Neural cell (in vitro differentiated cells): ENCODE measurements around the gene VAX1. TPM values are rescaled to one million over a fixed set of nuclear protein-coding genes. Genes with fewer than 3 reads are reported as not detected.
"Not testable (repeated sequence)": the region's sequence is repeated elsewhere in the genome, so short reads cannot be mapped to it uniquely, and the experiment has no call there.

ENCODE experiments used
- H2AFZ ChIP-seq: fragments of 200-600, 300-800 bp; sonication (generic), shearing (Covaris generic); 2 replicates; pipeline ENCODE4 v1.6.0; 2014; ENCODE audit warnings: low read depth, mild to moderate bottlenecking, antibody characterized with exemption, low read length, moderate library complexity
- H3F3A ChIP-seq: fragments of 200-600 bp; shearing (Covaris generic); 2 replicates; pipeline ENCODE4 v1.6.1; 2016; ENCODE audit warnings: mild to moderate bottlenecking, moderate library complexity, mixed read lengths, antibody characterized with exemption, low read length; ENCODE audit not compliant: insufficient read depth, poor library complexity, severe bottlenecking
- H3K27ac ChIP-seq: fragments of 200-600, 300-800 bp; sonication (generic), shearing (Covaris generic); 2 replicates; pipeline ENCODE4 v1.5.1; 2014; ENCODE audit warnings: mild to moderate bottlenecking, low read length, moderate library complexity
- H3K27me3 ChIP-seq: fragments of 300-800, 200-600 bp; sonication (generic), shearing (Covaris generic); 2 replicates; pipeline ENCODE4 v1.6.0; 2014; ENCODE audit warnings: mild to moderate bottlenecking, low read depth, low read length, moderate library complexity; ENCODE audit not compliant: insufficient read depth
- H3K36me3 ChIP-seq: fragments of 300-800, 200-600 bp; sonication (generic), shearing (Covaris generic); 2 replicates; pipeline ENCODE4 v1.5.1; 2014; ENCODE audit warnings: mild to moderate bottlenecking, antibody characterized with exemption, low read length, moderate library complexity; ENCODE audit not compliant: insufficient read depth
- H3K4me2 ChIP-seq: fragments of 300-800, 200-600 bp; sonication (generic), shearing (Covaris generic); 2 replicates; pipeline ENCODE4 v1.6.0; 2014; ENCODE audit warnings: mild to moderate bottlenecking, low read length
- H3K4me3 ChIP-seq: fragments of 300-800, 200-600 bp; sonication (generic), shearing (Covaris generic); 2 replicates; pipeline ENCODE4 v1.5.1; 2014; ENCODE audit warnings: mild to moderate bottlenecking, low read length, moderate library complexity
- H3K79me2 ChIP-seq: fragments of 200-600 bp; shearing (Covaris generic); replicated peaks from 2 replicates; pipeline ENCODE4 v1.6.0; 2014; ENCODE audit warnings: mild to moderate bottlenecking, low read length, moderate library complexity; ENCODE audit not compliant: insufficient read depth
- H3K9ac ChIP-seq: fragments of 300-800, 200-600 bp; sonication (generic), shearing (Covaris generic); 2 replicates; pipeline ENCODE4 v1.6.1; 2016; ENCODE audit warnings: mild to moderate bottlenecking, low read length, mixed read lengths
- H3K9me2 ChIP-seq: fragments of 200-600 bp; shearing (Covaris generic); 2 replicates; pipeline ENCODE4 v1.6.1; 2016; ENCODE audit warnings: mild to moderate bottlenecking, low read length, mixed read lengths; ENCODE audit not compliant: insufficient read depth
- H3K9me3 ChIP-seq: fragments of 200-600, 300-800 bp; sonication (generic), shearing (Covaris generic); 2 replicates; pipeline ENCODE4 v1.6.1; 2016; ENCODE audit warnings: mild to moderate bottlenecking, mixed run types, low read length, moderate library complexity, mixed read lengths
- H4K20me1 ChIP-seq: fragments of 200-600 bp; shearing (Covaris generic); 2 replicates; pipeline ENCODE4 v1.6.1; 2016; ENCODE audit warnings: mild to moderate bottlenecking, mixed run types; ENCODE audit not compliant: insufficient read depth
- CTCF ChIP-seq: fragments of 450-650 bp; IDR thresholded peaks from 2 replicates; pipeline ENCODE4 v1.5.1; 2014; ENCODE audit warnings: antibody characterized with exemption, mild to moderate bottlenecking, moderate library complexity; ENCODE audit not compliant: poor library complexity, severe bottlenecking
- EP300 ChIP-seq: fragments of 450-650 bp; conservative IDR thresholded peaks from 2 replicates; pipeline ENCODE4 v1.6.1; 2014; ENCODE audit warnings: antibody characterized with exemption, mild to moderate bottlenecking, moderate library complexity; ENCODE audit not compliant: poor library complexity, severe bottlenecking
- EZH2 ChIP-seq: fragments of 200-600, 300-800 bp; shearing (Covaris generic), sonication (generic); IDR thresholded peaks from 2 replicates; pipeline ENCODE4 v1.6.1; 2014; ENCODE audit warnings: antibody characterized with exemption, low read length, borderline replicate concordance, mild to moderate bottlenecking; ENCODE audit not compliant: insufficient read depth, poor library complexity, severe bottlenecking
- MXI1 ChIP-seq: fragments of 450-650 bp; conservative IDR thresholded peaks from 2 replicates; pipeline ENCODE4 v1.6.1; 2014; ENCODE audit warnings: antibody characterized with exemption, mild to moderate bottlenecking; ENCODE audit not compliant: poor library complexity, severe bottlenecking
- POLR2AphosphoS5 ChIP-seq: IDR thresholded peaks from 2 replicates; pipeline ENCODE4 v1.6.1; 2012
- RAD21 ChIP-seq: fragments of 450-650 bp; conservative IDR thresholded peaks from 2 replicates; pipeline ENCODE4 v1.6.1; 2014; ENCODE audit warnings: antibody characterized with exemption, mild to moderate bottlenecking, moderate library complexity
- REST ChIP-seq: IDR thresholded peaks from 2 replicates; pipeline ENCODE4 v1.6.1; 2012; ENCODE audit warnings: borderline replicate concordance
- SMC3 ChIP-seq: fragments of 450-650 bp; conservative IDR thresholded peaks from 2 replicates; pipeline ENCODE4 v1.6.1; 2014; ENCODE audit warnings: antibody characterized with exemption, mild to moderate bottlenecking, moderate library complexity; ENCODE audit not compliant: poor library complexity
- TAF1 ChIP-seq: IDR thresholded peaks from 2 replicates; pipeline ENCODE4 v1.6.1; 2012; ENCODE audit warnings: low read depth
- polyA minus RNA-seq: library from RNA; depleted of rRNA, polyadenylated mRNA; stranded (reverse); fragments of >200 nt; gene quantifications from 2 replicates; pipeline ENCODE4 v1.2.3, GENCODE V29; 2014
- polyA plus RNA-seq: library from polyadenylated mRNA; depleted of rRNA; stranded (reverse); fragments of >200 nt; gene quantifications from 2 replicates; pipeline ENCODE4 v1.2.3, GENCODE V29; 2014

Gene VAX1
- 0.63 and 0.70 TPM in 2 replicates for polyA plus RNA-seq
- polyA minus RNA-seq = 0.49 and 0.58 TPM in 2 replicates

- TF ChIP-seq EZH2 = no peak
- no peak for TF ChIP-seq SMC3
- TF ChIP-seq EP300 = no peak
- Histone ChIP-seq H3K36me3 (no peaks in the 10 kb centered on the region), H3K4me2 (peak within 1 kb of the TSS; percentile 39), H3K9ac (peak within 1 kb of the TSS; percentile 56), H3F3A (no peaks in the 10 kb centered on the region), H2AFZ (no peak within 1 kb of the TSS), H3K9me3 (no peaks in the 10 kb centered on the region), H3K4me3 (peak within 1 kb of the TSS; percentile 69), H3K9me2 (no peaks in the 10 kb centered on the region), H3K79me2 (peaks cover 50% of the 10 kb centered on the region), H3K27me3 (peaks cover 83% of the 10 kb centered on the region), H4K20me1 (no peaks in the 10 kb centered on the region), H3K27ac (no peak within 1 kb of the TSS)
Observed at GRCh38 chr10:117137911-117138642, at the start of gene VAX1. TSS of gene VAX1 (minus strand) at chr10:117138270. CDS start at chr10:117138056, 214 bp downstream.

- no peaks in the 10 kb centered on the region for H3F3A ChIP-seq
- no peaks in the 10 kb centered on the region for H3K9me2 ChIP-seq
- H3K9me3 ChIP-seq = no peaks in the 10 kb centered on the region
- no peaks in the 10 kb centered on the region for H4K20me1 ChIP-seq
- H3K9ac ChIP-seq = no peak overlapping the region
- TF ChIP-seq RAD21 (no peak), POLR2AphosphoS5 (no peak), EZH2 (no peak), EP300 (no peak), REST (no peak), MXI1 (no peak), SMC3 (no peak), CTCF (no peak), TAF1 (no peak)
- no peak overlapping the region for H3K4me3 ChIP-seq
- H3K79me2 ChIP-seq = no peaks in the 10 kb centered on the region
- no peak overlapping the region for H3K4me2 ChIP-seq
- H2AFZ ChIP-seq = no peak overlapping the region
- no peaks in the 10 kb centered on the region for H3K36me3 ChIP-seq
- H3K27me3 ChIP-seq = no peaks in the 10 kb centered on the region
- no peak overlapping the region for H3K27ac ChIP-seq
Observed at GRCh38 chr10:117186832-117187615, 49.0 kb upstream of the VAX1 start.

- H3K9me2 ChIP-seq, H3K36me3 ChIP-seq, H3K9me3 ChIP-seq, H3K79me2 ChIP-seq, H4K20me1 ChIP-seq, H3K9ac ChIP-seq, H3K27ac ChIP-seq, H3K4me3 ChIP-seq, H3K27me3 ChIP-seq, H3K4me2 ChIP-seq, H2AFZ ChIP-seq, H3F3A ChIP-seq: not testable (repeated sequence)
Observed at GRCh38 chr10:117185817-117186216, 47.7 kb upstream of the VAX1 start.
